ENCODE data around the gene PEX26.

- TF ChIP-seq, protein P1, sequence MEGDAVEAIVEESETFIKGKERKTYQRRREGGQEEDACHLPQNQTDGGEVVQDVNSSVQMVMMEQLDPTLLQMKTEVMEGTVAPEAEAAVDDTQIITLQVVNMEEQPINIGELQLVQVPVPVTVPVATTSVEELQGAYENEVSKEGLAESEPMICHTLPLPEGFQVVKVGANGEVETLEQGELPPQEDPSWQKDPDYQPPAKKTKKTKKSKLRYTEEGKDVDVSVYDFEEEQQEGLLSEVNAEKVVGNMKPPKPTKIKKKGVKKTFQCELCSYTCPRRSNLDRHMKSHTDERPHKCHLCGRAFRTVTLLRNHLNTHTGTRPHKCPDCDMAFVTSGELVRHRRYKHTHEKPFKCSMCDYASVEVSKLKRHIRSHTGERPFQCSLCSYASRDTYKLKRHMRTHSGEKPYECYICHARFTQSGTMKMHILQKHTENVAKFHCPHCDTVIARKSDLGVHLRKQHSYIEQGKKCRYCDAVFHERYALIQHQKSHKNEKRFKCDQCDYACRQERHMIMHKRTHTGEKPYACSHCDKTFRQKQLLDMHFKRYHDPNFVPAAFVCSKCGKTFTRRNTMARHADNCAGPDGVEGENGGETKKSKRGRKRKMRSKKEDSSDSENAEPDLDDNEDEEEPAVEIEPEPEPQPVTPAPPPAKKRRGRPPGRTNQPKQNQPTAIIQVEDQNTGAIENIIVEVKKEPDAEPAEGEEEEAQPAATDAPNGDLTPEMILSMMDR (conservative IDR thresholded peaks at IDR 0.05; ENCODE audit: low read length): no peak
- TF ChIP-seq EZH2phosphoT487 (IDR thresholded peaks at IDR 0.05; ENCODE audit: borderline replicate concordance, low read depth, low read length): no peak
These were observed 23.7 kb downstream of the PEX26 start for GRCh38 chr22:18101536-18101935.
